ENCODE data around the gene HNRNPM.
"Not testable (repeated sequence)": the region's sequence is repeated elsewhere in the genome, so short reads cannot be mapped to it uniquely, and the experiment has no call there.

Gene HNRNPM

DNA sequence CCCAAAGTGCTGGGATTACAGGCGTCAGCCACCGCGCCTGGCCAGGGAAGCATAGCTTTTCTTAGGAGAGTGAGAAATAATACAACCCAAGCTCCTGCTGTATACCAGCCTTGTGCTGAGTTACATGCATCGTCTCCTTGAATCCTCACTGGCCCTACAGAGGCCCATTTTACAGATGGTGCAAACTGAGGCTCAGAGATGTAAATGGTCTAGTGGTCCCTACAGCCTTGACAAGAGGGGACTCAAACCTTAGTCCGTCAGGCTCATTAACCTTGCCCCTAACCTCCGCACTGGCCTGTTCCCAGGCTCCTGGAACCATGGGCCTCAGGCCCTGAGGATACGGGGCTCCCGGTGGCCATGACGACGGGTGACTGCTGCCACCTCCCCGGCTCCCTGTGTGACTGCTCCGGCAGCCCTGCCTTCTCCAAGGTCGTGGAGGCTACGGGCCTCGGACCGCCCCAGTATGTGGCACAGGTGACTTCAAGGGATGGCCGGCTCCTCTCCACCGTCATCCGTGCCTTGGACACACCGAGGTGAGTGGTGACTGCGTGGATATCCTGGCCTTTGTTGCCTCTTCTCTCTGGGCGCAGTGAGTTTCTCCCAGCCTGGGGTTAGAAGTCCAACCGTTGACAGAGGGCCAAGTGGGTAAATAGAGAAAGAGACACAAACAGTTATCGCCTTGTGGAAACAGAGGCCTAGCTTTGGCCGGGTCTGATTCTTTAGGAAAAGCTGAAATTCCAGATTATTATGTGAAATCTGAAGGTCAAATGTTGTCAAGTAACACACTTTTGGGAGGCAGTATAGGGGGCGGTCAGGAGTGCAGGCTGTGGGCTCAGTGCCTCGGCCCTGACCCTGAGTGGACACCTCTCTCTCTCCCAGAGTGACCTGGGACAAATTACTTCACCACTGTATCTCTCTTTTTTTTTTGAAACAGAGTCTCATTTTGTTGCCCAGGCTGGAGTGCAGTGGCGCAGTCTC, 23.0 kb upstream of the HNRNPM start:
- no peak for FAIRE-seq

DNA sequence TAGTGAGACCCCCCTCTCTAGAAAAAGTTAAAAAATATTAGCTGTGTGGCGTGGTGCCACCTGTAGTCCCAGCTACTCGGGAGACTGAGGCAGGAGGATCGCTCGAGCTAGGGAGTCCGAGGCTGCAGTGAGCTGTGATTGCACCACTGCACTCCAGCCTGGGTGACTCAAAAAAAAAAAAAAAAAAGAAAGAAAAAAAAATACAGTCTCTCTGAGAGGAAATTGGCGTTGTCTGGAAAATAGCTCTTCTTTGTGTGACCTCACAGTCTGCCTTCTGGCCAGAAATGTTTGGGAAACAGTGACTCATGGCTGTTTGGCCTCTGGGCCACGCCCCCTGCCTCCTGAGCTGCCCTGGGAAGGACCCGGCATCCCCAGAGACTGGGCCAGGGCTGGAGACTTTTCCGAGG, 21.0 kb upstream of the HNRNPM start:
- no peak for DNase-seq (ENCODE audit: extremely low spot score, insufficient read length, low read depth)
- FAIRE-seq: no peak

More for the DNA sequence above, 23.0 kb upstream of the HNRNPM start:
- DNase-seq (ENCODE audit: extremely low spot score, insufficient read length, low read depth): no peak

DNA sequence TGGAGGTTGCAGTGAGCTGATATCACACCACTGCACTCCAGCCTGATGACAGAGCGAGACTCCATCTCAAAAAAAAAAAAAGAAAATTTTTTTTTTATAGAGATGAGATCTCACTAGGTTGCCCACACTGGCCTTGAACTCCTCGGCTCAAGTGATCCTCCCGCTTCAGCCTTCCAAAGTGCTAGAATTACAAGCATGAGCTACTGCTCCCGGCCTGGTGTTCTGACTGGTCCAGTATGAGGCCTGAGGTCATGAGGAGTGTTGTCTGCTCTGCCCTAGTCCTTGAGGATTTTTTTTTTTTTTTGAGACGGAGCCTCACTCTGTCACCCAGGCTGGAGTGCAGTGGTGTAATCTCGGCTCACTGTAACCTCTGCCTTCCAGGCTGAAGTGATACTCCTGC, 19.4 kb upstream of the HNRNPM start:
- not testable (repeated sequence) for FAIRE-seq; DNase-seq (ENCODE audit: extremely low spot score, insufficient read length, low read depth)

DNA sequence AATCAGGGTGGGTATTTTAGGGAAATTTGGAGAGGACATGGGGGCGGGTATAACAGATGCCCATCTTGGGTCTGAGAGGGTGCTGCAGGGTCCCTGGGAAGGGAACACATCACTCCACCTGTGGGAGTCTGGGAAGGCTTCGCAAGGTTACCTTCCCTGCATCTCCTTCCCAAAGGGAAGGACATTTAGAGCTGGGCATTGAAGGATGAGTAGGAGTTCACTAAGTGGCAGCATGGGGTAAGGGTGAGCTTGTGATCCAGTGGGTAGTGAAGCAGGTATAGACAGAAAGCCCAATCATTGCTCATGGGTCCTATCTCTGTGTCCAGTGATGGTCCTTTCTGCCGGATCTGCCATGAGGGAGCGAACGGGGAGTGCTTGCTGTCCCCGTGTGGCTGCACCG, 18.5 kb upstream of the HNRNPM start:
- no peak for DNase-seq (ENCODE audit: extremely low spot score, insufficient read length, low read depth)
- no peak for FAIRE-seq

DNA sequence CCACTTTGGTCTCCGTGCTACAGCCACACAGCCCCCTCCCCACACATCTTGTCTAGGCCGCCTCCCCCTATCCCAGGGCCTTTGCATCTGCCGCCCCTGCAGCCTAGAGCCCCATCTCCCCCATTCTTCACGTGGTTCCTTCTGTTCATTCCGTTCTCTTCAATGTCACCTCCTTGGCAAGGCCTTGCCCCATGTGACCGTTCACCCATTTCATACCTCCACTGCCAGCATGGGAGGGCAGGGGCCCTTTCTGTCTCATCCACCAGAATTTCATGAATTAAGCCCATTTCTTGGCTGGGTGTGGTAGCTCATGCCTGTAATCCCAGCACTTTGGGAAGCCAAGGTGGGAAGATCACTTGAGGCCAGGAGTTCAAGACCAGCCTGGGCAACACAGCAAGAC, 15.7 kb upstream of the HNRNPM start:
- FAIRE-seq (no peak), DNase-seq (ENCODE audit: extremely low spot score, insufficient read length, low read depth) (no peak)

DNA sequence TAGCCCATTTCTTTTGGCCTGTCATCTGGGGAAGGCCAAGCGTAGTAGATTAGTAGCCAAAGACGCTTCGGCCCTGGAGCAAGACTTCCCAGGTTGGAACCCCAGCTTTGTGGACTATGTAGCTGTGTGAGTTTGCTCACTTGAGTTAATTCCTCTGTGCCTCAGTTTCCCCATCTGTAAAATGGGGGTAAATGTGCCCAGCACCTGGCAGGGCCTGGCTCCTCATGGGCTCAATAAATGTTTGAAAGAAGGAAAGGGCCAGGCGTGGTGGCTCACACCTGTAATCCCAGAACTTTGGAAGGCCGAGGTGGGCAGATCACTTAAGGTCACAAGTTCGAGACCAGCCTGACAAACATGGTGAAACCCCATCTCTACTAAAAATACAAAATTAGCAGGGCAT, 14.9 kb upstream of the HNRNPM start:
- FAIRE-seq (no peak), DNase-seq (ENCODE audit: extremely low spot score, insufficient read length, low read depth) (no peak)

DNA sequence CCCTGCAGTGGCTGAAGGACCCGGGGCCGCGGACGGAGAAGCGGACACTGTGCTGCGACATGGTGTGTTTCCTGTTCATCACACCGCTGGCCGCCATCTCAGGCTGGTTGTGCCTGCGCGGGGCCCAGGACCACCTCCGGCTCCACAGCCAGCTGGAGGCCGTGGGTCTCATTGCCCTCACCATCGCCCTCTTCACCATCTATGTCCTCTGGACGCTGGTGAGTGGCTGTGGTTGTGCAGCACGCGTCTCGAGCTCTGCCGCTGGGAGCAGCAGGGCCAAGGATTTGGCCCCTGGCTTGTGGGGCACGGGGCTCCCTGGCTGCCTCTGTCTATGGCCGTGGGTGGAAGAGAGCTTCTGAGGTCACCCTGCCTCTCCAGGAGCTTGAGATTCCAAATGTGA, 14.1 kb upstream of the HNRNPM start:
- FAIRE-seq: no peak
- no peak for DNase-seq (ENCODE audit: extremely low spot score, insufficient read length, low read depth)

DNA sequence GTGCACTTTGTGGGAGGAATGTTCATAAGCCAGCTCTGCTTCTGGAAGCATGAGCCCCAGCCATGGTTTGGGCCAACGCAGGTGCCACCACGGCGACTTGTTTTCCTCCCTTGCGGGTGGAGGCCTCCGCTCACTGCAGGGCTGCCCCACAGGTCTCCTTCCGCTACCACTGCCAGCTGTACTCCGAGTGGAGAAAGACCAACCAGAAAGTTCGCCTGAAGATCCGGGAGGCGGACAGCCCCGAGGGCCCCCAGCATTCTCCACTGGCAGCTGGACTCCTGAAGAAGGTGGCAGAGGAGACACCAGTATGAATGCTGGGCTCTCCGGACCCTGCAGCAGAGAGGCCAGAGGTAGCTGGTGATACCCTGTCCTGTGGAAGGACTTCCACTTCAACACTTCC, 6.5 kb upstream of the HNRNPM start:
- DNase-seq (ENCODE audit: extremely low spot score, insufficient read length, low read depth) (no peak), FAIRE-seq (no peak)

DNA sequence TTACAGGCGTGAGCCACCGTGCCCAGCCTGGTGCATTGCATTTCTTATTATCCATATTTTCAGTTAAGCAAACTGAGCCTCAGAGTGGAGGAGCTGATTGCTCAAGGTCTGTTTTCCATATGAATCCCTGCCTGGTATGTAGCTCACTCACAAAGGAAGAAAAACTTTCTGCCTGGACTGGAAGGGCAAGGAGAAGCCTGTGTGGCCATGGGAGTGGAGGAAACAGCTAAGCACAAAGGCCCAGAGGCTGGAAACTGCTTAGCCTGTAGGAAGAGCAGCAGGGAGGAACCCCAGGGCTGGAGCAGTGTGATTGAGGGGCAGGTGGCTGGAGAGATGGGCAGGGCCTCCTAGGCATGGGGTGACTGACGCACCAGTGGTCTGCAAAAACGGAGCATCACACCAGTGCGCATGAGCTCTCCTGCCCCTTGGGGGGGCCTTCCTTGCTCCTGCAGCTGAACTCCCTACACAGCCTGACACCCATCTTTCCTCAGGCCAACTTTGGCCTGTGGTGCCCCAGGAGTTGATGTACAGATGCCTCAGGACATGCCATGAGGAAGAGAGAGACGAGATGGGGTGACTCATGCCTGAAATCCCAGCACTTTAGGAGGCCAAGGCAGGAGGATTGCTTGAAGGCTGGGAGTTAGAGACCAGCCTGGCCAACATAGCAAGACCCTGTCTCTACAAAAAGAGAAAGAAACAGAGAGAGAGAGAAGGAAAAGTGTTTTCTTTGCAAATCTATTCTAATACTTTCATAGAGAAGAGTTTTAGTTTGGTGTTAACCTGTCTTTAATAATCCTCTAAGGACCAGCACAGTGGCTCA, 2.8 kb upstream of the HNRNPM start:
- DNase-seq (ENCODE audit: extremely low spot score, insufficient read length, low read depth) (no peak), FAIRE-seq (no peak)

DNA sequence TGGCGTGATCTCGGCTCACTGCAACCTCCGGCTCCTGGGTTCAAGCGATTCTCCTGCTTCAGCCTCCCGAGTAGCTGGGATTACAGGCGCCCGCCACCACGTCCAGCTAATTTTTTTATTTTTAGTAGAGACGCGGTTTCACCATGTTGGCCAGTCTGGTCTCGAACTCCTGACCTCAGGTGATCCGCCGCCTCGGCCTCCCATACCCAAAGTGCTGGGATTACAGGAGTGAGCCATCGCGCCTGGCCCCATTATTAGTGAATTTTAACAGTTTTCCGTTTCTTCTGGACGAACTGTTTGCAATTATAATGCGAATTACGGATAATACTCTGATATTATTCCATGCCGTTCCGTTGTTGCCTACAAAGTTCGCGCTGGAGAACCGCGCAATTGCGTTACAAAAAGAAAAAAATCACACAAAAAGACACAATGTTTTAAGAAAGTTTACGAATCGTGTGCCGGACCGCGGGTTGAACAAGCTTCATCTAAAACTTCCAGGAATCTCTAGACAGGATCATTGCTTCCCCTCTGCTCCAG, 567 bp upstream of the HNRNPM start:
- DNase-seq (ENCODE audit: extremely low spot score, insufficient read length, low read depth): not testable (repeated sequence)

DNA sequence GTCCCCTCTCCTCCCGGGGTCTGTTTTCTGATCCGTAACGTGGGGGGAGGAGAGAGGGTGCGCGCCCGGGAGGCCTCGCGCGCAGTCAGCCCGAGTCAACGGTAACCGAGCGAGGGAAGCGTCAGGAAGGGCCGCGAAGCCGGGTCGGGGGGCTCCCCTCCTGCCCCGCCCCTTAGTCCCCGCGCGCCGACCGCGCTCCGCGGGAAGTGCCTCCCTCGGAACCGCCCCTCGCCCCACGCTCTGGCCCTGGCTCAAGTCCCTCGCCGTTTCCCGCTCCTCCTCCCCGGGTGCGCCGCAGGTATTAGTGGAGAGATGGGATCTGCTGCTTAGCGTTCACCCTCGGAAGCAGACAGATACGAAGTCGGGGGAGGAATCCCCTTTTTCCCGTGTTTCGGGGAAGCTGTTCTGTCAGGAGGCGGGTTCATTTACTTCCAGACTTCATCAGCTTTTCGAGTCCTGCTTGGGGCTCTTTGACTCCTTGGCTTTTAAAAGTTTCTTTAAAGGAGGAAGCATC, 770 bp downstream of the HNRNPM start:
- DNase-seq (ENCODE audit: extremely low spot score, insufficient read length, low read depth) (no peak), FAIRE-seq (peak; percentile 18)

More for the DNA sequence above, 567 bp upstream of the HNRNPM start:
- FAIRE-seq: not testable (repeated sequence)

DNA sequence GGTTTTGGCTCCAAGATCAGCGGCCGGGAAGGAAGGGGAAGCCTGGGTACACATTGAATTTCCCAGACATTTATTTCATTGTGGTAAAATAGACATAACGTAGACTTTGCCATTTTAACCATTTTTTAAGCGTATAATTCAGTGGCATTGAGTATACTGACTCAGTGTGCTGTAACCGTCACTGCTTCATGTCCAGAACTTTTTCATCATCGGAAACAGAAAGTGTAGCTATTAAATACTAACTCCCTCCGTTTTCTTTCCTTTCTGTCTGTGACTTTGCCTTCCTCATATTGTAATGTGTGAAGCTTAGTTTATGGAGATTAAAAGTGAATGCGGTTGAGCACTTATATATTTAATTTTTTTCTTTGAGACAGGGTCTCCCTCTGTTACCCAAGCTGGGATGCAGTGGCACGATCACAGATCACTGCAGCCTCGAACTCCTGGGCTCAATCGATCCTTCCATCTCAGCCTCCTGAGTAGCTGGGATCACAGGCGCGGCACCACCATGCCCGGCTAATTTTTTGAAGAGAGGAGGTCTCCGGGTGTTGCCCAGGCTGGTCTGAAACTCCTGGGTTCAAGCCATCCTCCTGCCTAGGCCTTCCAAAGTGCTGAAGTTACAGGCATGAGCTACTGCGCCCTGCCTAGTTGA, 1.4 kb downstream of the HNRNPM start:
- FAIRE-seq (peak; percentile 59), DNase-seq (ENCODE audit: extremely low spot score, insufficient read length, low read depth) (no peak)

DNA sequence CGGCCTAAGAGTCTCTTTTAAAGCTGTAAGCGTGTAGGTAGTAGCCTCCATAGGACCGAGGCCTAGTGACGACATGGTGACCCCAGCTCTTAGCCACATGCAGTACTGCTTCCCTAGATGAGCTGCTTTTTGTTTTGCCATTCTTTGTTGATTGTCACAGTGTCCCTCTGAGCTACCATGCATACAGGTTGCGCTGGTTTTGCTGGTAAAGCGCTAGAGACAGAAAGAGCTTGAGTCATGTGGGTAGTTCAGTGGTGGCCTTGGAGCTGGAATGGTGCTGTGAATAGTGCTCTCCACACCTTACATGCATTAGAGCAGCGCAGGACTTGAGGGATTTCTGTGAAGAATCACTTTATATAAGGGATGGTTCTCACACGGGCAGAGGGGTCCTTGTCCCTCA, 5.1 kb downstream of the HNRNPM start:
- DNase-seq (ENCODE audit: extremely low spot score, insufficient read length, low read depth) (no peak), FAIRE-seq (no peak)

DNA sequence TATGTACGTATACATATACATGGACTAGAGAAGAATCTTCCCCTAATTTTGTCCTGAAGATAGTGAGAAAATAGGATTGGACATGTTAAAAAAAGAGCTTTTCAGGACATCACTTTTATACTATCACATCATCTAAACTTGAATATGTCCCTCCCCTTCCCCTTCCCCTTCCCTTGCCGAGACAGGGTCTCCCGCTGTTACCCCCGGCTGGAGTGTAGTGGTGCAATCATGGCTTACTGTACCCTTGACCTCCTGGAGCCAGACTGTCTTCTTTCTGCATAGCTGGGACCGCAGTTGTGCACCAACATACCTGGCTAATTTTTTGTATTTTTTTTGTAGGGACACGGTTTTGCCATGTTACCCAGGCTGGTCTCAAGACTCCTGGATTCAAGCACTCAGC, 6.6 kb downstream of the HNRNPM start:
- DNase-seq (ENCODE audit: extremely low spot score, insufficient read length, low read depth): no peak
- no peak for FAIRE-seq

DNA sequence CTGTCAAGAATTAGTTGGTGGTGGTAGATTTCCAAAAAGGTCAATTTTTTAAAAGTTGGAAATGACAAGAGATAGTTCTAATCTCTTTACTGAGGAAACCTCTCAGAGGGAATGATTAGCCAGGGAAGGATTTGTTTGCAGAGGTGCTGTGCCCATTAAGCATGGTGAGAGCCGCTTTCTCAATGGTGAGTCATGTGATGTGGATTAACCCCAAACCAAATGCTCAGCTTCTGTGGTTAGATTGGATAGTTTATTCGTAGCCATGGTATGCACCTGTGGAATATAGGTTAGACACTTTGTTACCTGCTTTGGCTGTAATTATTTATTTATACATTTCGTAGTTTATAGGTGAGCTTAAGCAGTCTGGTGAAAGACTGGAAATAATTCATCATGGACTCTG, 7.1 kb downstream of the HNRNPM start:
- FAIRE-seq: no peak
- DNase-seq (ENCODE audit: extremely low spot score, insufficient read length, low read depth): no peak

DNA sequence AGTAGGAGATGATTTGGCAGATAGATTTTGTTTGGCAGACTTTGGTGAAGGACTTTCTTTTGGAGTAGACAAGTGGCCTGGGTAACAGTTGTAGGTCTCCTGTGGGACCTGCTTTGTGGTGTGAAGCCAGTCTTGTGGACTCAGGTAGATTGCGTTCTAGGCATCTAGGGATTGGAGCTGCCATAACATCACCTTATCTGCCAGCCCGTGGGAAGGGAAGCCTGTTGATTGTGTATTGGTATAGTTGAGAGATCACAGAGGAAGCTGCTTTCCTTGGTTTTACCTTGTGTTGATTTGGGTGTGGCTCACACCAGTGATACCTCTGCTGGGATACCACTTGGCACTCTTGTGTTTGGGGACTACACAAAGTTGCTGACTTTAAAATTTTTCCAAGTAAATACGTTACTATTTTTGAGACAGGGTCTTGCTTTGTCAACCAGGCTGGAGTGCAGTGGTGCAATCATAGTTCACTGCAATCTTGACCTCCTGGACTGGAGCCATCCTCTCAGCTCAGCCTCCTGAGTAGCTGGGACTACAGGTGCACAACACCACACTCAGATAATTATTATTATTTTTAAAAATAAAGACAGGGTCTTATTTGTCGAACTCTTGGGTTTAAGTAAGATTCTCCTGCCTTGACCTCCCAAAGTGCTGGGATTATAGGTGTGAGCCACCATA, 7.8 kb downstream of the HNRNPM start:
- FAIRE-seq: no peak
- no peak for DNase-seq (ENCODE audit: extremely low spot score, insufficient read length, low read depth)

DNA sequence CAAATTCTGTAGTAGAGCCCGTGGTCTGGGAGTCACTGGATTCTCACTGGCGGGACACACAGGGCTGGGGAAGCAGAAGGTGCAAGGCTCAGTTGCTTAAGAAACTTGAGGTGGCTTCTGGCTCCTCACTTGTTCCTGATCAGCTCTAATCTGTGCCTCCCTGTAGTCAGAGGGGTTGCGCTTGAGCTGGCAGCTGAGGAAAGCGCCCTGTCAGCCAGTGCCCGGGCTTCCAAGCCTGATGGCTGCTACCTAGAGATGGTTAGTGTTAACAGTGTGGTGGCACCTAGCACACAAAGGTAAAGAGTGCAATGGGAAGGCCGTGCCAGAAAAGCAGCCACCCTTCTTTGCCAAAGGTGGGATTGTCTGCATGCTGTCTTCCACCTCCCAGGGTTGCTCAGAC, 8.8 kb downstream of the HNRNPM start:
- DNase-seq (ENCODE audit: extremely low spot score, insufficient read length, low read depth) (no peak), FAIRE-seq (no peak)

DNA sequence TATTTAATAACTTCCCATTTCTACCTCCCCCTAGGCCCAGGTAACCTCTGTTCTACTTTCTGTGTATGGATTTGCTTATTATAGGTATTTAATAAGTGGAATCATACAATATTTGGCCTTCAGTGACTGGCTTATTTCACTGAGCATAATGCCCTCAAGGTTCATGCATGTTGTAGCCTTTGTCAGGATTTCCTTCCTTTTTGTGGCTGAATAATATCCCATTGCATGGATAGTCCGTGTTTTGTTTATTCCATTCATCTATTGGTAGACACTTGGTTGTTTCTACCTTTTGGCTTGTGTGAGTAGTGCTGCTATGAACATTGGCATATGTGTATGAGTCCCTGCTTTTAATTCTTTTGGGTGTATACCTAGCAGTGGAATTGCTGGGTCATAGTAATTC, 9.4 kb downstream of the HNRNPM start:
- no peak for FAIRE-seq
- no peak for DNase-seq (ENCODE audit: extremely low spot score, insufficient read length, low read depth)

DNA sequence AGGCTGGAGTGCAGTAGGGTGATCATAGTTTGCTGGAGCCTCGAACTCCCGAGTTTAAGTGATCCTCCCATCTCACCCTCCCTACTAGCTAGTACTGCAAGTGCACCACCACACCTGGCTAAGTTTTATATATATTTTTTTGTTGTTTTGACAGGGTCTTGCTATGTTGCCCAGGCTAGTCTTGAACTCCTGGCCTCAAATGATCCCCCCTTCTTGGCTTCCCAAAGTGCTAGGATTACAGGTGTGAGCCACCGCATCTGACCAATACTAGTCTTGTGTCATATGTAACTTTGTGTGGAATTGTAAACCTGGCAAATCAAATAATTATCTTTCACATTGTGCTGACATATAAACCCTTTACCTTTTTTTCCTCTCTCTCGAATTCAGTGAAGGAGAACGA, 10.2 kb downstream of the HNRNPM start:
- DNase-seq (ENCODE audit: extremely low spot score, insufficient read length, low read depth) (no peak), FAIRE-seq (no peak)

DNA sequence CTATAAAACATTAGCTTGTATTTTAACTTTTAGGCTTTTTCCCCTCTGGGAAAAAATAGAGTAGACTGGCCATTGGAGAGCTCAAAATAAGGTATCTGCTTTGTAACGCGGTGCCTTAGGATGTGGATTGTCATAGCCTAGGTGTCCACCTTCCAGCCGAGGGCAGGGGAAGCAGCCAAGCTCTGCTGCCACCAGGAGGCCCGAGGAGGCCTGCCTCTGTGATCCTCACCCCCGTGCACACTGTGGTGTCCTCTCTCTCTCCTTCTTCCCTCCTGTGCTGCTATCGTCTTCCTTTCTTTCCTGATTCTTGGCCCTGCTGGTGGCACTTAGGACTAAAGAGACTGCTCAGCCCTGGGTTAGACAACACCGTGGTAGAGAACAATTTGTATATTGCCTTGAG, 11.3 kb downstream of the HNRNPM start:
- FAIRE-seq: no peak

More for the DNA sequence above, 11.3 kb downstream of the HNRNPM start:
- no peak for DNase-seq (ENCODE audit: extremely low spot score, insufficient read length, low read depth)
